Endothelial cell of coronary artery (primary cell): ENCODE data around the gene MICAL1. TPM values are rescaled to one million over a fixed set of nuclear protein-coding genes. Genes with fewer than 3 reads are reported as not detected.

ENCODE experiments used
- total RNA-seq: library from RNA; depleted of rRNA; stranded (reverse); fragments of >200 nt; gene quantifications from 2 replicates; pipeline ENCODE4 v1.2.3, GENCODE V29; 2014

MICAL1 gene
- total RNA-seq, result 25.8 and 28.4 TPM in 2 replicates

GRCh38 chr6:109455437-109456110 is at the start of gene MICAL1:
Gene MICAL1, minus strand, starts transcription at chr6:109455772. Its CDS starts 1,576 bp downstream, at chr6:109454196.

GRCh38 chr6:109482905-109483734 is 27.5 kb upstream of the MICAL1 start, which contains the start of gene ZBTB24:
Gene ZBTB24, minus strand, starts transcription at chr6:109483219. Its CDS starts 1,193 bp downstream, at chr6:109482026.

GRCh38 chr6:109440331-109441068 is 15.1 kb downstream of the MICAL1 start, which contains the start of the genes PPIL6 and SMPD2:
Gene PPIL6, minus strand, starts transcription at chr6:109440628. Its CDS starts 38 bp downstream, at chr6:109440590.
Gene SMPD2, plus strand, starts transcription at chr6:109440724. Its CDS starts 398 bp downstream, at chr6:109441122.

Other genes starting within 250 kb of the MICAL1 start
- gene CD164, start 73.3 kb downstream of the MICAL1 start, total RNA-seq, result 97.1 and 141 TPM in 2 replicates
- 0.85 and 0.99 TPM in 2 replicates for gene PPIL6, start 15.1 kb downstream of the MICAL1 start, total RNA-seq
- gene SMPD2, start 15.0 kb downstream of the MICAL1 start, total RNA-seq, result 11.7 and 12.1 TPM in 2 replicates
- 5.1 and 5.7 TPM in 2 replicates for gene ZBTB24, start 27.4 kb upstream of the MICAL1 start, total RNA-seq
- gene AK9, start 235.4 kb upstream of the MICAL1 start, total RNA-seq, result 4.1 and 6.4 TPM in 2 replicates
- 10.2 and 10.4 TPM in 2 replicates for gene FIG4, start 235.5 kb upstream of the MICAL1 start, total RNA-seq